Renal cortex interstitium (tissue), 11 donors: ENCODE data around the gene IMPA2. TPM values are rescaled to one million over a fixed set of nuclear protein-coding genes. Genes with fewer than 3 reads are reported as not detected.
"Not testable (repeated sequence)": the region's sequence is repeated elsewhere in the genome, so short reads cannot be mapped to it uniquely, and the experiment has no call there.

Source experiments
- DNase-seq, 11 donors: peaks; one replicate each; pipeline ENCODE4 v3.0.0-alpha.2; 2013; ENCODE audit warnings: low read depth in 9 of 11, low spot score in 4 of 11; ENCODE audit errors: extremely low read depth in 1 of 11
- polyA plus RNA-seq, 3 donors: library from polyadenylated mRNA; unstranded; fragments of 120-200 nt; gene quantifications; one replicate each; pipeline ENCODE4 v1.2.1, GENCODE V29; 2013; ENCODE audit not compliant: insufficient read length in 3 of 3

The IMPA2 gene
- polyA plus RNA-seq, 3 donors: 92.3 to 128 (median 97.2) TPM

- no peak for DNase-seq
Observed at GRCh38 chr18:12052866-12053265, 71.6 kb downstream of the IMPA2 start.

DNA sequence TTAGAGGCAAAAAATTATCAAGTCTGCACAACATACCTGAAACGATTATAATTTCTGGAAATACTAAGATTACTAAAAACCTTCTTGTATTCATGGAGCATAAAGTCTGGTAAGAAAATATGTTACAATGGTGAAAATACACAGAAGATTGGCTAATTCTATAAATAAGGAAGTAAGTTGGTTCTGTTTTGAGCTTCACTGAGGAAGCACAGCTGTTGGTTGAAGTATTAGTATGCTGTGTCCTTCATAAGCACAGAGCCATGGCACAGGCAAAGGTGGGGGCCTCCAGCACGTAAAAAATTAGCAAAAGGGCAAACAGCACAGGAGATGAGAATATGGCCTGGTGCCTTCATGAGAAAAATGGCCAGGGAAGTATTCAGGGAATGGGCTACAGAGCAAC is 72.0 kb downstream of the IMPA2 start:
- no peak for DNase-seq

DNA sequence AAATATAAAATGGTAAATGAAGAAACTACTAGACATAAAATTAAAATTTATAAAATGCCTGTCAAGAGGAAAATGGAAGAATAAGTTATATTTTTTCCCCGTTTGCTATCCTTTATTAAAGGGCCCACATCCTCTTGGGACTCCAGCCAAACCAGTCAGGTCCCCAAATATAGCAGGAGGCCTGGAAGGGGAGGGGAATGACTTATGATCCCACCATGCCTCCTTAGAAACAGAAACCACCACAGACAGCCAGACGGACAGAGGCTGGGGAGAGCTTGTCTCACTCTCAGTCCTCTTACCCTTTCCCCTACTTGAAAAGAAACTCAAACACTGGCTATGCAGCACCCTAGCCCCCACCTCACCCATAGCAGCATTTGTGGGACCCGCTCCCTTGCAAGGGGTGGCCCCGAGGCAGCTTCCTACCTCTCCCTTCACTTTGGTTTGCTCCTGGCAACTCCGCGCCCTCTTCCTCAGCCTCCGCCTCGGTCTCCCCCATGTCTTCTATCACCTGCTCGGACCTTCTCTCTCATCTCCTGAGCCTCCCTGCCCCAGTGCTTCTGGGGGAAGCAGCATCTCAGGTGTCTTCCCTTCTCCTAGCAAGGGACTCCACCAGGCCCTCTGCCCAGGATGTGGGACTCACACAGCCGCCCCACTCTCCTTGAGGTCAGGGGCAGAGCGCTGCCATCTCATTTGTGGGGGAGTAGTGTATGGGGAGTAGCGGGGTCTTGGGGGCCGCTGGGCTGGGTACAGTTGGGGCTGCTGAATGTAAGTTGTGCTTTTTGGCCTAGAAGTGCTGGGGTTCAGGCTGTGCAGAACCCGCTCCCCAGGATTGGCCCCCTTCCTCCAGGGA is 75.0 kb downstream of the IMPA2 start:
- no peak for DNase-seq

DNA sequence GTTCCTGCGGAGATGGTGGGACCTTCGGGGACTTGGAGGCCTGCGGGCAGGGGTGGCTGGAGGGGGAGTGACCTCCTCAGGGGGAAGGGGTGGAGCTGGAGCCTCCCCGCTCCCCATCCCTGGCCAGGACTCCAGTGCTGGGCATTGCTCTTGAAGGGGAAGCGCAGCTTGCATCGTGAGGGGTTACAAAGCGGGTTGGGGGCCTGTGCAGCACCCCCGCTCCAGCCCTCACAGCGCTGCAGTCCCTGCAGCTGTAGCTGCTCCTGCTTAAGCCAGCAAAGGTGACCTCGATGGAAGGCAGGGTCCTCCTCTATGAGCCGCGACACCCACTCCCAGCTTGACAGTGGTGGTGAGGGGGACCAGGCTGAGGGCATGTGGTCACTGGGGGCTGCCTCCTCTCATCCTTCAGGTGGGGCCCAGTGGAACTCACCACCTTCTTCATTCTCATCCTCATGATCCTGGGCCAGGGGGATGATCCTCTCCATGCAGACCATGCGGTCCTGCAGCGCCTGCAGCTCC is 75.6 kb downstream of the IMPA2 start:
- no peak for DNase-seq

DNA sequence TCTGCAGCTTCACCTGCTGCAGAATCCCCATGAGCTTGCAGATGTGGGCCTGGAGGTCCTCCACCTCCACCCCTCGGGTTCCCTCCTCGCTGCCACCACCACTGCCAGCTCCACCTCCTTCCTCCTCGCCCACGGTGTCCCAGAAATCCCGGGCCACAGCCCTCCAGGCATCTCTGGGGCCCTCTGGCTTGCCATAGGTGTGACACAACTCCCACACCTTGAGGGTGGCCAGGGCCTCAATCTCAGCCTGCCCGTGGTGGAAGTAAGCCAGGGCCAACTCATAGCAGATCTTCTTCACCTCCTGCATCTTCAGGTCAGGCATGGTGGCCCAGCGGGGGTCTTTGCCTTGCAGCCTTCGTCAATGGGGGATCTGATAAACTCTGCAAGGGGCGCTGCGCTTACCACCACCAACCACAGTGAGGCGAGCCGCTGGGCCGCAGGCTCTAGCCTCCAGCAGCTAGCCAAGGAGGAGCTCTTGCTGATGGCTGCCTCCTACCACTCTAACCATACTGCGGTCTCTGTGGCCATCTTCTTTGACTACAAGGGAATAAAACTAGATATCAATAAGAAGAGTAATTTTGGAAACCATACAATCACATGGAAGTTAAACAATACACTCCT is 76.2 kb downstream of the IMPA2 start:
- no peak for DNase-seq

- DNase-seq: no peak
Observed at GRCh38 chr18:12059334-12060181, 78.3 kb downstream of the IMPA2 start.

GRCh38 chr18:12060182-12060870 is 79.0 kb downstream of the IMPA2 start:
- no peak for DNase-seq

GRCh38 chr18:12061685-12062084 is 80.4 kb downstream of the IMPA2 start:
- no peak for DNase-seq

GRCh38 chr18:12062974-12063373 is 81.7 kb downstream of the IMPA2 start:
- DNase-seq: no peak

DNA sequence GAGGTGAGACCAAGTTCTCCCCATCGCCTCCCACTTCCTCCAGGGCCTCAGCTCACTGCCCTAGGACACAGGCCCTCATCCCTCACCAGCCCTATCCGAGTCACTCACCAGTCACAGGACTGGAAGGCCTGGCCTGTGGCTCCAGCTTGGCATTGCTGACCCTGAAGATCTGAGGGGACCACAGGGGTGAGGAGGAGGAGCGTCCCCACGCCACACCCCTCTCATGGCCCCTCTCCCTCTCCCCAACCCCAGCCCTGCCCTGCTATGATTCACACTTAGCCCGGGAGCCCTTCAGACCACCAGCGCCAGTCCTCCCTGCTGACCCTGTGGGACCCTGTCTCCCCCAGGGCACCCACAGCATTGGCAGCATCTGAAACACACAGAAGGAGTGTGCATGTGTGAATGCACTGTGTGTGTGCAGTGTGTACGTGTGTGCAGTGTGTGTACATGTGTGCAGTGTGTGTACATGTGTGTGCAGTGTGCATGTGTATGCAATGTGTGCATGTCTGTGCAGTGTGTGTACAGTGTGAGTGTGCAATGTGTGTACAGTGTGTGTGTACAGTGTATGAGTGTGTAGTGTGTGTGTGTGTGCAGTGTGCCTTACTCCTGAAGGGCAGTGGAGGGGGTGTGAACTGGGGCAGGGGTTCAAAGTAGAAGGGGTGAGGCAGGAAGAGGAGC is 82.9 kb downstream of the IMPA2 start:
- no peak for DNase-seq

GRCh38 chr18:12065397-12065796 is 84.1 kb downstream of the IMPA2 start:
- DNase-seq: no peak

- DNase-seq: no peak
Observed at GRCh38 chr18:12066910-12067511, 85.7 kb downstream of the IMPA2 start.

DNA sequence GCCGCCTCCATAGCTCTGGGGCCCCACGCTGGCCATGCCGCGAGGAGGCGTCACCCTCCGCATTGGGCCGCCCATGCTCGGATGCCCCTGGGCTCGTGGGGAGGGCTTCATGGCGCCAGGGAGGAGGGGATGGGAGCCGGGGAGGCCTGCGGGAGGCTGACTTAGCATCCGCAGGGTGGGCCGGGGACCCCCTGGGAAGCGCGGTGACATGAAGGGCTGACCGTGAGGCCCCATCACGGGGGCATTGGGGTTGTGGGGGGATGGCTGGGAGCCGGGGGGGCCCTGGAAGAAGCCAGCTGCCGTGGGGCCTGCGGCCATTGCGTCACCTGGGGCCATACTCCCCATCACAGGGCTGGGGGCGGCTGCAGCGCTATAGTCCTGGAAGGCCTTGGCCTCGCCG is 86.4 kb downstream of the IMPA2 start:
- DNase-seq: no peak

GRCh38 chr18:12068316-12068949 is 87.1 kb downstream of the IMPA2 start:
- DNase-seq: not testable (repeated sequence)

DNA sequence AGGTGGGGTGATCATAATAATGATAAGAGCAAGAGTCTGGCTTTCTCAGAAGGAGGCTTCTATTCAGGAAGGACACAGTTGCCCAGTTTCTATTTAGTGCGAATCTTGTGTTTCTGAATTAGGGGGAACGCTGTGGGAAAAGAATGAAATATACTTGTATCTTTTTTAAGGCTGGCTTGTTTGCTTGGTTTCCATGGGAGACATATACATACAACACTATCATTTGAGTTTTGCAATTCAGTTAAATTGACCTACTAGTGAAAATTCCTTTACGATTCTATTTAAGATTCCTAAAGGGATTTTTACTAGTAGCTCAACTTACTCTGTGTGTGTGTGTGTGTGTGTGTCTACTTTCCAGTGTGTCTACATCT is 87.6 kb downstream of the IMPA2 start:
- no peak for DNase-seq

- DNase-seq: not testable (repeated sequence)
Observed at GRCh38 chr18:12071066-12071465, 89.8 kb downstream of the IMPA2 start.

DNA sequence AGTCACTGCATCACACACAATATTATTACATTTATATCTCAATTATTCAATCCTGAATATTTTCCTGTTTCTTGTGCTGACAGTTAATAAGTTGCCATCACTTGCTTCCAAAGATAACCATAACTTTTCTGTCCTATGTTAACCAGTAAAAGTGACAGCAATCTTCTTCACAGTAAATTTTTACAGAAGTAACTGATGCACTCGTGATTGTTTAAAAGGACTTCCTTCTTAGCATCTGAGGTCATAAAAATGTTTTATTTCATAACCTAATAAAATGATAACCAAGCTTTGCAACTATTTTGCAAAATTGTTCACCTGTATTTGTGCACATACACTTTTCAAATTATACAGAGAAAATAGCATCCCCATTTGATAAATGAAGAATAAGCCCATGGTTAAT is 91.7 kb downstream of the IMPA2 start:
- no peak for DNase-seq

GRCh38 chr18:12074736-12075135 is 93.4 kb downstream of the IMPA2 start:
- DNase-seq: no peak
